IPS DF 4.7 (cell line): ENCODE results near the gene BOD1L1.
A peak's percentile ranks its signal among the peaks of the same experiment; 100 is the strongest.

Experiments
- DNase-seq: peaks from one replicate; pipeline ENCODE4 v3.0.0-alpha.2; 2013; ENCODE audit warnings: low spot score; ENCODE audit errors: extremely low read depth

BOD1L1 gene

DNA sequence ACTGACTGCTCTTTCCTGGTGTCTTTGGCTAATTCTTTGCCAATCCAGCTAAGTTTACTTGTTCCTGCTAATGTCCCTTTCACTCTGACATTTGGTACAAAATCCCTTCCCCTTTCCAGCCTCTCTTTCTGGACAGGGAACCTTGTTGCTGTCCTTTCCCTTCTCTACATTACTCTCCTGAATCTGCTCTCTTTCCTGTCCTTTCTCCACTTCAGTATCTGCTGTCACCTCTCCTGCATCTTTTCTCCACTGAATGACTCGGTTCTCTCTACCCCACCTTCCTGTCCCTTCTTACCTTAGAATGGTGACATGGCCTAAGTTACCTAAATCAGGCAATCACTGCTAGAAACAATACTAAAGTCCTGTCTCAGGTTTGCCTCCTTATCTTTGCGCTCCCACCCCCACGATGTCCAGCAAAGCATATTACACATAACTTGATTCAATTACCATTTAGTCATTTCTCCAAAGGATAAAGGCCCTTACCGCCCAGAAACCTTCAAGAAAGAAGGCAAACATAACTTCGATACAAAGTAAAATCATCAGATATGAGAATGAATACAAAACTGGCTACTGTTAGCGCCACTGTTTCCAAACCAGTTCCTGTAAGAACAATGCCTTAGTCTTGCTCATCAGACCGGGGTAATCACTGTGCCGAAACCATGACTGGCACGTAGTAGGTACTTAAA lies 890 bp downstream of the BOD1L1 start:
- DNase-seq = no peak

DNA sequence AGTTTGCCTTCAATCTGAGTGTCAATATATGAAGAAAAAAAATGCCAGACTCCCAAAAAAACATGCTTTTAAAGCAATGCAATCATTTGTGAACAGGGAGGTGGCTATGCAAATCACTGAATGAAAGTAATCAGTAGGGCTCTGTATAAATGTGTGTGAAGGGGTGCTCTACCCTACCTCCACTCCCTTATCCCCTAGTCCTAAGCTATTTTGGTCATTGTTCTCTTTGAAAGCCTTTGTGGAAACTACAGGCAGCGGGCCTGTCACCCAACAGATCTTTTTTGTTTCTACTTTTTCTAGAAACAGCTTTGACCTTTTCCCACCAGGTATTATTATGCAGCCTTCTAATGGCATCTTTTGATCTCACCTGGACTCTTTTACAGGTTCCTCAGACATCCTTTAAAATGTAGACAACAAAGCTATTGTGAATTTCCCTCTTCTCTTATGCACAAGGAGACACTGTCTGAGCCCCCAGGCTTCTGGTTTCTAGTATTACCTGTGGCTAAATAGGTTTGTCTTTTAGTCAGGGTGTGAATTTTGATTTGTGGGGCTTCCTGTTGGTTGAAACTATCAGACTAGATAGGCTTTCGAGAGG lies 9.2 kb downstream of the BOD1L1 start:
- no peak for DNase-seq

DNA sequence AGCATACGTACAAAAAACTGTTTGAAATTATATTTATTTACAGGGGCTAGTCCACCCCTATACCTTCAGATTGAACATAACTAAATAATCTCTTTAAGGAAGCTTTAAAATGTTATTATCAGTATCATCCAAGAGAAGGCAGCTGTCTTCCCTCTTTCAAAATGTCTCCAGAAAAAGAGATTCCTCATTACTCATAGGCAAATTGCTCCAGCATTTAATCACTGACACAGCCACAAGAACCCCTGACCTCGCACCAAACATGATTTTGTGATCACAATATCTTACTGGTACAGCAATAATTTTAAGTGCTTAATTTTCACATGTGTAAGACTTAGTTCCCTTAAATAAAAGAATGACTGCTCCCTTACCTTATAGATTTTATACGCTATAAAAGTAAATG lies 9.7 kb downstream of the BOD1L1 start:
- no peak for DNase-seq

DNA sequence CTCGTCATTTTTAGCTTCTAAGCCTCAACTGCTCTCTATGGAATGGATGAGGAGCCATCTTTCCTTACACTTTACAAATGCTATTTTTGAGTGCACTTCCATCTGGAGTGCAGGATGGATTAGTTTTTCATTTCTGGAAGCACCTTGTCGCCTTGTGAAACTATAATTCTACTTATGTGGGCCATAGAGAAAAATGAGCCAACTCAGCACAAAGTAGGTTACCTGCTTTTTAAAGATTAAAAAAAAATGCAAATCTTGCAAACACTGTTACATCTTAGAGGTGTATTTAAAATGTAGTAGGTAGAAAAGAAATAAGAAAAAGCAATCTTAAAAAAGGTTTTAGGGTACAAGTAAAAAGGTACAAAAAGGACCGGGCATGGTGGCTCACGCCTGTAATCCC lies 10.9 kb downstream of the BOD1L1 start:
- no peak for DNase-seq

DNA sequence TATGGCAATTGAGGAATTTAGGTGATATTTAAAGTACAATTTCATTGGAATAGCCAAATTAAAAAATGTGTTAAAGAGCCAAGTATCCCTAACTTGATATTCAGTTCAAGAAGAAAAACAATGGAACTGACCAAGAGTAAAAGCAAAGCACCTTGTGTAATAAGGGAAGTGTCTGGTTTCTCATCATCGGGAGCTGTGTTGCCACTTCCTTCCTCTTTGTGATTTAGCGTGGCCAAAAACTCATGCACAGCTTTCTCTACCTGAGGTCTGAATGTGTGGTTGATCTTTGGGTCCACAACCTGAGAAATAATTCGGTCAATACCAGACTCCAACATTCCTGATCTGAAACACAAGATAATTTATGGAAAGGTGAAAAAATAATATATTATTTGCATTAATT lies 12.4 kb downstream of the BOD1L1 start:
- no peak for DNase-seq

GRCh38 chr4:13612569-13612968 lies 15.0 kb downstream of the BOD1L1 start:
- no peak for DNase-seq

DNA sequence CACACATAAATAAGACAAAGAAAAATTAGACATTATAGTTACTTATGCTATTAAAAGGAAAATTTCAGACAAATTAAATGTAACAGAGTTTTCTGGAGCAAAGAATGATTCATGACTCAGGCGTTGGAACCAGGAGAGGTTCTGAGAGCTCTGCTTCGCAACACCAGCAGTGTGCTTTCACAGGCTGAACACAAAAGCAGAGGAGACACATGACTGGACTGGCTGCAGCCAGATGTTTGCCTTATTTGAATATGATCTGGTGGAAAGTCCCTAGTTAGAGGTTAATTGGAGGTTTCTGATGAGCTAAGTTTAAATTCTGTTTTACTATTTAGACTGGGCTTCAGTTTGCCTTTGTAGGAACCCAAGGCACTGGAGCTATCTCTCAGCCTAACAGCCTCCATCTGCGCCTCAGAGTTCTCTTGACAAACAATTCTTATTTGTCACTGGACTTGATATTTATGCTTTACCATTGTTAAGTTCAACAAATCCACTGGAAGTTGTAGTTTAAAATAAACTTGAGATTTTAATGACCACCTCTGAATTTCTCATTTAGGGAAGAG lies 16.2 kb downstream of the BOD1L1 start:
- no peak for DNase-seq

GRCh38 chr4:13605330-13605729 lies 22.2 kb downstream of the BOD1L1 start:
- no peak for DNase-seq

- DNase-seq = no peak
These were observed 25.7 kb downstream of the BOD1L1 start for GRCh38 chr4:13601848-13602247.

GRCh38 chr4:13601048-13601447 lies 26.5 kb downstream of the BOD1L1 start:
- DNase-seq = no peak

DNA sequence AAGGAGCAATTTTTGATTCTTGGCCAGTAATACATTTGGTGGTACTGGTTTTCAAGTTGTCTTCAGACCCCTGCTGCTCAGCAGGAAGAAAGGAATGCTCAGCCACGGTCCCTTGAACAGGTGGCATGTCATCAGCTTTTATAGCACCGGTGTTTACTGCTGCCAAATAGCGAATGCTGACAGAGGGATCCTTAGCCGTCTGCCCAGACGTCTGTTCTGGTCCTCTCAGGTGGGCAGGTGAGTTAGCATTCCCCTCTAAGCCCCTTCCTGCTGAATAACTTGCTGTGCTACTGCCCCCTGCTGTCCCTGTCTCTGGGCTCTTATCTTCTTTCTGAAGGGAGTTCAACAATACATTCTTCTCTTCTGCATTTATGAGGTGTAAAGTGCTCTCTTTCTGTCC lies 28.4 kb downstream of the BOD1L1 start:
- DNase-seq = peak; percentile 30

DNA sequence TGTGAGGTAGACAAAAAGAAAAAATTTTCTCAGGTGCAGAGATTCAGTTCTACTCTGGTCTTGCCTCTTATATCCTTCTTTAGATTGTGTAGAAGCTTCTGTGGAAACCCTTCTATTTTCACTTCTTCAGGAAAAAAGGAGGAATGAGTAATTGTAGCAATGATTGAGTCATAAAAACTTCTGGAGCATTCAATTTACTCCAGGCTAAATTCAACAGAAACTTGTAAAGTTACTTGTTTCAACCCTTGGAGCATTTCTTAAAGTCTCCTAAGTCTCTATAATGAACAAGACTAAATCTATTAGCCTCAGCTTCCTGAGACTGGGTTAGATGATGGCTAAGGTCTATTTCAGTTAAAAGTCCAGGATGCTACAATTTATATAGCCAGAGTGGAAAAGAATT lies 29.9 kb downstream of the BOD1L1 start:
- DNase-seq = no peak

- no peak for DNase-seq
These were observed 30.4 kb downstream of the BOD1L1 start for GRCh38 chr4:13597141-13597540.

GRCh38 chr4:13592220-13592619 lies 35.3 kb downstream of the BOD1L1 start:
- DNase-seq = no peak

DNA sequence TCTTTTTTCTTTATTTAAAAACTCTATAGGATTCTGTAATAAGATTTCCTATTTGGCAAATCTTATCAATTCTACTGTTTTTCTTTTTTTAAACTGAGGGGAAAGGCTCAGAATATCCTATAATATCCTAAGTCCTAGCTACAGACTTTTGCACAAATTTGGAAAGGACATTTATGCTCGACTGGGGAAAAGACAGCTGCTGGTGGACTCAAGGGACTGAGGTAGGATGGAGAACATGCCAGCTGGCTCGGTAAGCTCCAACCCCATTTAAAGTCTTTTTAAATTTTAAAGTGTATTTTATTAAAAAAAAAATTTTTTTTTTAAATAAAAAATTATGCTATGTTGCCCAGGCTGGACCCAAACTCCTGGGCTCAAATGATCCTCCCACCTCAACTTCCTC lies 36.8 kb downstream of the BOD1L1 start:
- no peak for DNase-seq

- DNase-seq = no peak
These were observed 38.6 kb downstream of the BOD1L1 start for GRCh38 chr4:13588954-13589353.

- no peak for DNase-seq
These were observed 43.0 kb downstream of the BOD1L1 start for GRCh38 chr4:13584481-13584880.

DNA sequence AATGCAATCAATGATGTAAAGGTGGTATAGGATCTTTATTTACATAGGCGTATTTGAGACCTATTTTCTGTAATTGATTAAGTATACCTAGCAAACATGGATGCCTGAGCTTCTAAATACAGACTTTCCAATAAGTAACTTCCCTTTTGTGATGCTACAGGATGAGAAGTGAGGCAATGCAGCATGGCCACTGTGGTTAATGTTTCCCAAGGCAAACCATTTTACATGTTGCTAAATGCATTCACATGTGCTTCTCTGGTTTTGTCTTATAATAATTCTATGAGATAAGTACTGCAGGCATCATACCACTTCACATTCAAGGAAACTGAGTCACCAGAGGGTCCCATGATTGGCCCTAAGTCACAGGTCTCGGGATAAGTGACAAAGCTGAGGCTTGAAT lies 47.5 kb downstream of the BOD1L1 start:
- no peak for DNase-seq

- no peak for DNase-seq
These were observed 49.9 kb downstream of the BOD1L1 start for GRCh38 chr4:13577660-13578059.

DNA sequence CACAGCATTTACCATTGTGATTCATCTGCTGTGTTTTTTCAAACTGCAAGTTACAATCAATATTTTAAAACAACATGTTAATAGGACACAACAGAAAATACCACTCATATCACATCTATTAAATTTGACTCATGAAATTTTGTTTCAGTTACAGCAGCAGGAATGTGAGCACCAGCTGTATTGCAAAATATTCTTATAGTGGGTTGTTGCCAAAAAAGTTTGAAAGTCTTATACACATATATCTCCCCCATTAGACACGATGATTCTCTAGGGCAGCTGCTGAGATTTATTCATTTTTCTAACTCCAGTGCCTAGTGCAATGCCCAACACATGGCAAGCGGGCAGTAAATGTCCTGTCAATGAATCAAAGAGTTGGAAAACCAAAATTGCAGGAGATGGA lies 56.6 kb downstream of the BOD1L1 start:
- no peak for DNase-seq

GRCh38 chr4:13567125-13567524 lies 60.4 kb downstream of the BOD1L1 start:
- DNase-seq = no peak

- DNase-seq = no peak
These were observed 64.6 kb downstream of the BOD1L1 start for GRCh38 chr4:13562876-13563275.

DNA sequence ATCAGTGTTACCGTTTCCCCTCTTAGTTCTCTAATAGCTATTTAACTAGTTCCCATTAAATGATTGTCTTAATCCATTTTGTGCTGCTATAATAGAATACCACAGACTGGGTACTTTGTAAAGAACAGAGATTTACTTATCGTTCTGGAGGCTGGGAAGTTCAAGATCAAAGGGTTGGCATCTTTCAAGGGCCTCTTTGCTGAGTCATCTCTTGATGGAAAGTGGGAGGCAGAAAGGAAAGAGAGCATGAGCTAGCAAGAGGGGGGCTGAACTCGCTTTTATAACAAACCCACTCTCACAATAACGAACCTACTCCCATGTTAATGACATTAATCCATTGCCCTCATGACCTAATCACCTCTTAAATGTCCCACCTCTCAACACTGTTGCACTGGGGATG lies 65.9 kb downstream of the BOD1L1 start:
- DNase-seq = no peak
